NCI-H446 (cell line): Measurements from ENCODE around the gene STPG4.
"Not testable (repeated sequence)": the region's sequence is repeated elsewhere in the genome, so short reads cannot be mapped to it uniquely, and the experiment has no call there.

Source experiments
- DNase-seq, 2 experiments: peaks; one replicate each; lab custom pipeline; 2025; lab: John Stamatoyannopoulos, UW

Gene STPG4

GRCh38 chr2:47155091-47155876 lies at the start of gene STPG4:
TSS of gene STPG4 (minus strand) at chr2:47155308. CDS start at chr2:47155251, 57 bp downstream.
- DNase-seq, result no peak

DNA sequence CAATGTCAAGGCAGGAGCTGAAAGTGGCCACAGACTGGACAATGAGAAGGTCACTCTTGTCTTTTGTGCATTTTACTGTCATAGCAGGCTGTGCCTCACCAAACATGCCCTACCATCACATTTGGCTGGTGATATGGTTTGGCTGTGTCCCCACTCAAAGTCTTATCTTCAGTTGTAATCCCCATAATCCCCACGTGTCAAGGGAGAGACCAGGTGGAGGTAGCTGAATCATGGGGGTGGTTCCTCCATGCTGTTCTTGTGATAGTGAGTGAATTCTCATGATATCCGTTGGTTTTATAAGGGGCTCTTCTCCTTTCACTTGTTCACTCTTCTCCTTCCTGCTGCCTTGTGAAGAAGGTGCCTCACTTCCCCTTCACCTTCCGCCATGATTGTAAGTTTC lies 49.6 kb upstream of the STPG4 start:
- no peak for DNase-seq

- peak in 1 of 2 experiments; percentile 73 for DNase-seq
Measured at GRCh38 chr2:47203995-47204394, 48.9 kb upstream of the STPG4 start.

- DNase-seq, result no peak
Measured at GRCh38 chr2:47201224-47201623, 46.1 kb upstream of the STPG4 start.

- no peak for DNase-seq
Measured at GRCh38 chr2:47198985-47199451, 43.9 kb upstream of the STPG4 start.

DNA sequence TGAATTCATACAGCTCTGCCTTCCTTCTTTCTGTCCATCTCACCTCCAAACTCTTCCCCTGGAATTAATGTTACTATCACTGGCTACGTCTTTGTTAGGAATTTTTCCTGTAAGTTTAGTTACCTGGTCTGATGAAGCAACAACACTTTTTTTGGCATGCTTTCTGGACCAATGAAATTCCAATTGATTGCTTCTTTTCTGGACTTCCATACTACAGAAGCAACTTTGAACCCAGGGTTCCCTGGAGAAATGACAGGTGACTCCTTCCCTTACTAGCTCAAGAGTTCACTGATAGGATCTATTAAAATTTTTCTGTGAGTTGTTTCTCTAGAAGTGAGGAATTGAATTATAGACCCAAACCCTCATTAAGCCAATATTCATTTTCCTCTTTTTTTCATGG lies 41.4 kb upstream of the STPG4 start:
- DNase-seq, result no peak

DNA sequence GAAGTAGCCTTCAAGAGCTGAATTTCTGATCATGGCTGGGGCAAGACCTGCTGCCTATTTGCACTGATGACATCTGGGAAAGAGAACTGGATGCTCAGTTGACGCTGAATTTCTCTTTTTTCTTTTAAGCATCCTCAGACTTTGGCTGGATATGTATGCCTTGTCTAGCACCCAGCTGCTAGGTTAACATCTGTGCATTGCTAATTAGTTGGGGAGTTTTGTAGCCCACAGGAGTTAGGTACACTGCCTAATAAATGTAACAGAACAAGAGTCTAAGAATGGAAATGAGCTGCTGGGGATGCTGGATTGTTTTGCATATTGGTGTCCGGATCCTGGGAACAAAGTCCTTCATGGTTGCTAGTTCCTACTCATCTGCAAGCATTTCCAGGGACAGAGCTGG lies 40.9 kb upstream of the STPG4 start:
- no peak for DNase-seq

DNA sequence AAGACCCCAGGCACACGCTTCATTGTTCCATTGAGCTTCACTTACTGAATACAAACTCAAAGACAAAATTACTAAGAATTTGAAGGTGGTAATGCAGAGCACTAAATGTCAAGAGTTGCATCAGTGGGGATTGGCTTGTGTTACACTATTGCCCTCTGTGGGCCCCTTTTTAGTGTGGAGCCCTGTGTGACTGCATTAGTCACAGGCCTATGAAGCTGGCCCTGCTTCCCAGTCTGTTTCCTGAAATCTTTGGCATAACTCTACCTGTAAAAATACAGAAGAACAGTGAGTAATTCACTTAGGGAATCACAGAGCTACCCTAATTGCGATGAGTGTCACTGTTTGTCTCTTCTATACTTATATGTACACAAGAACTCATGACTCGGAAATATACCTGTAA lies 40.0 kb upstream of the STPG4 start:
- DNase-seq, result peak in 1 of 2 experiments; percentile 9

- DNase-seq, result peak in 1 of 2 experiments; percentile 20
Measured at GRCh38 chr2:47194410-47194809, 39.3 kb upstream of the STPG4 start.

DNA sequence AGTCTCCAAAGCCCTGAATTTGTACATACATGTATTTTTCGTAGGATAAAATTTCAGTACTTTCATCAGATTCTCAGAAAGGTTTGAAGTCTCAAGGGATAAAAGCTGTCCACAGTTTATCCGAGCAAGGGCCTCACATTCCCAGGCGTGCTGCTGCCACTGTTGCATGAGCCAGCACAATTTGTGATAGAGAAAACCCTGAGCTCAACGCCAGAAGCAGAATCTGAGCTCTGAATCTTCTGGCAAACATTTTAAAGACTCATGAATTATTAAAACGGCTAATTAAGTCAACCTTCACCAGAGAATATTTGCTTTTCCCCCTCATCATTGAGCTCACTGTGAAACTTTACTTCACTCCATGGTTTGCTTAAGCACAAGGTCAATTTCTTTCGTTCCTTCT lies 38.5 kb upstream of the STPG4 start:
- DNase-seq, result peak; percentile 19 to 79

DNA sequence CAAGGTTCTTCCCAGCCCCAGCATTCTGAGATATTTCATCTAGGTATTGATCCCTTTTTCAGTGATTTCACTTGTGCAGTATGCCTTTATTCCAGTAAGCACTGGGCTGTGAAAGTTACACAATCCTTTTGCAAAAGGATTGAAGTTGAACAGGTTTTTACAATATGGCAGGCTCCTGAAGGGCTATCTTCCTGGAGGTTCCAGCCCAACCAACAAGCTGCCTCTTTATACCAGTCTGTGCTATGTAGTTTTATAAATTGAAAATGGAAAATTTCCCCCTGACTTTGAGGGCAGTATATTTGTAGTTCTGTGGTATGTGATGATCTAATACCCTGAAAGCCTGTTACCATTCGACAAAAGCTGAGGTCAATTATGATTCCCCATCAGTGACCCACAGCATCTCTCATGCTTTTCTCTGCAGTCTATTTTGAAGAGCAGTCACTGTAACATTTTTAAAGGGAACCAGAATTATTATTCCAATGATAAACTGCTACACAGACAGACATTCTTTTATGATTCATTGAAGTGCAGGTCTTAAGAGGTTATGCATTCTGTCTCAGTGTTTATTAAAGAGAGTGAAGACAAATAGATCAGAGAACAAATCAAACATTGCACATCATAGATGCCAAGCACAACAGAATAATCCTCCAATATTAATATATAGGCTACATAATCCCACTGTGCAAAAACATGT lies 35.2 kb upstream of the STPG4 start:
- no peak for DNase-seq

- DNase-seq, result no peak
Measured at GRCh38 chr2:47189635-47190034, 34.5 kb upstream of the STPG4 start.

- DNase-seq, result no peak
Measured at GRCh38 chr2:47187069-47187468, 32.0 kb upstream of the STPG4 start.

GRCh38 chr2:47186351-47186750 lies 31.2 kb upstream of the STPG4 start:
- DNase-seq, result no peak

GRCh38 chr2:47185098-47185497 lies 30.0 kb upstream of the STPG4 start:
- not testable (repeated sequence) for DNase-seq

GRCh38 chr2:47181176-47181575 lies 26.1 kb upstream of the STPG4 start:
- DNase-seq, result no peak

GRCh38 chr2:47180531-47180930 lies 25.4 kb upstream of the STPG4 start:
- no peak for DNase-seq

GRCh38 chr2:47179388-47179787 lies 24.3 kb upstream of the STPG4 start:
- no peak for DNase-seq

DNA sequence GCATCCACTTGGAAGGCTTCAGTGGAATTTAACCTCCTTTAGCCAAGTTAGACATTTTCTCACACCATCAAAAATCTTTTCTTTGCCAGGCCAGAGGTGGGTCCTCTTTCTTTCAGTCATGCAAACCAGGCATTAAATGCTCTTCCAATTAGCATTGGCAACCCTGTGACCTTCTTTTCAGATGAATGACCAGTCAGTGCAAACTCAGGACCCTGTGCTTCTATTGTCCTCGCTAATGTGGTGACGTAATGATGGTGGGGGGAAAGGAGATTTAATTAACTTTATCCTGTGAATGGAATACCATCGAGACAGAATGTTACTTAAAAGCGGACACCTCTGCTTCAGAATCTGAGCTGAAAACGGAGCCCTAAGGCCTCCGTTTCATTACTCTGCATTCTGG lies 23.2 kb upstream of the STPG4 start:
- DNase-seq, result no peak

DNA sequence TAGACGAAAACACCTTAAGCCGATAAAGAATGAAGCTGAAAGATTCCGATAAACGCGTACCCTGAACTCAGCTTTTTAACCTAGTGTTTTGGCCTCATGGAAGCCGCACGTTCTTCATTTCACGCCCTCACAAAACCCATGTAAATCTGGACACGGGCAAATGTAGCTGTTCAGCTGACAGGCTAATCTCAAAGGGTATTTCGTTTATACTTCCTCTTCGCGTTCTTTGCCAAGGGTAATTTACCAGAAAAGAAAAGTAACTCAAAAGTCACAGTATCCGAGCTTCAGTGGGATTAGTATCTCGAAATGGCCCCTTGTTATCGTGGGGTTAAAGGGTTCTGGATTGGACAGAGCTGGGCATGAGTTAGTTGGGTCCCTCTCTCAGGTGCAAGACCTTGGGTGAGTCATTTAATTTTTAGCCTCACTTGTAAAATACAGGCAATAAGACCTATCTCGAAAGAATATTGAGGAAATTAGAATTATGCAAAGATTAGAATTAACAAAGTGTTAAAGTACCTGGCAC lies 22.0 kb upstream of the STPG4 start:
- no peak for DNase-seq

- peak; percentile 23 to 42 for DNase-seq
Measured at GRCh38 chr2:47174733-47175361, 19.7 kb upstream of the STPG4 start.

GRCh38 chr2:47173986-47174732 lies 19.1 kb upstream of the STPG4 start:
- DNase-seq, result no peak
